Neural progenitor cell (in vitro differentiated cells): Measurements from ENCODE around the gene WIZ.
"Not testable (repeated sequence)": the region's sequence is repeated elsewhere in the genome, so short reads cannot be mapped to it uniquely, and the experiment has no call there.

Source experiments
- CTCF ChIP-seq: fragments of 200-600 bp; sonication (generic); IDR thresholded peaks from 2 replicates; pipeline ENCODE4 v1.5.1; 2017; ENCODE audit warnings: antibody characterized with exemption, mild to moderate bottlenecking
- EZH2phosphoT487 ChIP-seq: fragments of 200-600 bp; sonication (generic); IDR thresholded peaks from 2 replicates; pipeline ENCODE4 v1.6.1; 2017; ENCODE audit warnings: antibody characterized with exemption

- not testable (repeated sequence) for TF ChIP-seq EZH2phosphoT487, CTCF
Measured at GRCh38 chr19:15485768-15486167, 36.0 kb upstream of the WIZ start.
